ENCODE data around the gene SERPINB1.

- TF ChIP-seq EZH2 (IDR thresholded peaks at IDR 0.05) (no peak), CTCF (IDR thresholded peaks at IDR 0.05) (no peak), EZH2phosphoT487 (IDR thresholded peaks at IDR 0.05) (no peak)
Measured at GRCh38 chr6:2844008-2844407, 2.3 kb upstream of the SERPINB1 start.

All from neural progenitor cell (in vitro differentiated cells).